HCT116 (cell line): ENCODE results near the gene CLEC3B. TPM values are rescaled to one million over a fixed set of nuclear protein-coding genes. Genes with fewer than 3 reads are reported as not detected.
"Not testable (repeated sequence)": the region's sequence is repeated elsewhere in the genome, so short reads cannot be mapped to it uniquely, and the experiment has no call there.

Experiments
- ATAC-seq: fragments of 200-7000 bp; cut with Tn5 transposase; 2 replicates; pipeline ENCODE4 v1.9.1; 2020; ENCODE audit warnings: mild to moderate bottlenecking, moderate library complexity
- BruUV-seq: library from RNA; stranded (reverse); fragments of 400-500 nt; replicated peaks from 2 replicates; lab custom pipeline; 2021; lab: Mats Ljungman, UMichigan
- CTCF ChIA-PET: fragments of 300-600 bp; sonication (Branson Sonifier 250); formaldehyde crosslinking; loops from one replicate; lab custom pipeline; 2021; ENCODE audit warnings: antibody characterized with exemption; lab: Charles Lee
- POLR2A ChIA-PET: fragments of 300-600, 350-600 bp; sonication (Branson Sonifier 250); formaldehyde crosslinking; loops from one replicate; lab custom pipeline; 2021; ENCODE audit warnings: antibody characterized with exemption; lab: Charles Lee
- RAD21 ChIA-PET, 2 experiments: fragments of 300-600 bp; sonication (Branson Sonifier 250); formaldehyde crosslinking; loops; one replicate each; lab custom pipeline; 2023; ENCODE audit warnings: low total read pairs in 2 of 2; ENCODE audit not compliant: uncharacterized antibody in 2 of 2, unreplicated experiment in 2 of 2, low non-redundant PET in 1 of 2; lab: Charles Lee
- DNase-seq: peaks from one replicate; pipeline ENCODE4 v3.0.0-alpha.2; 2010; ENCODE audit warnings: low read depth, low spot score
- H2AFZ ChIP-seq: fragments of 200-600 bp; shearing (Covaris generic), sonication (generic); 2 replicates; pipeline ENCODE4 v1.6.1; 2017; ENCODE audit warnings: low read depth, mixed run types, mixed read lengths, antibody characterized with exemption, low read length; ENCODE audit not compliant: poor library complexity, severe bottlenecking
- H3K27ac ChIP-seq: 2 replicates; pipeline ENCODE4 v1.5.1; 2012; ENCODE audit warnings: low read depth, low read length
- H3K27me3 ChIP-seq: fragments of 200-600 bp; sonication (generic); 2 replicates; pipeline ENCODE4 v1.6.1; 2016; ENCODE audit warnings: mixed run types, low read length, mixed read lengths; ENCODE audit not compliant: insufficient read depth
- H3K36me3 ChIP-seq, 2 experiments: fragments of 200-500 bp in 1 of 2; fragments of 200-600 bp in 1 of 2; sonication (Bioruptor generic) in 1 of 2; sonication (generic) in 1 of 2; 2 replicates each; pipeline versions ENCODE4 v1.5.1 to v1.6.1; 2014 to 2016; ENCODE audit warnings: low read length in 2 of 2, inconsistent platforms in 1 of 2, mixed read lengths in 1 of 2, mixed run types in 1 of 2; ENCODE audit not compliant: insufficient read depth in 2 of 2, control insufficient read depth in 1 of 2
- H3K4me1 ChIP-seq, 2 experiments: fragments of 200-600 bp in 1 of 2; sonication (generic) in 1 of 2; 2 replicates each; pipeline versions ENCODE4 v1.5.1 to v1.6.1; 2012 to 2017; ENCODE audit warnings: low read length in 2 of 2, inconsistent platforms in 1 of 2, mild to moderate bottlenecking in 1 of 2, mixed read lengths in 1 of 2, mixed run types in 1 of 2, moderate library complexity in 1 of 2; ENCODE audit not compliant: insufficient read depth in 2 of 2, control insufficient read depth in 1 of 2
- H3K4me2 ChIP-seq: fragments of 200-600 bp; sonication (generic); 2 replicates; pipeline ENCODE4 v1.6.1; 2017; ENCODE audit warnings: mixed run types, low read length, mixed read lengths
- H3K4me3 ChIP-seq, 2 experiments: fragments of 200-600 bp in 1 of 2; sonication (generic) in 1 of 2; replicated peaks in 1 of 2; 2 replicates each; pipeline ENCODE4 v1.5.1; 2011 to 2016; ENCODE audit warnings: low read length in 2 of 2, control low read depth in 1 of 2, low read depth in 1 of 2, mild to moderate bottlenecking in 1 of 2, mixed read lengths in 1 of 2, mixed run types in 1 of 2
- H3K79me2 ChIP-seq: fragments of 200-600 bp; sonication (generic); 2 replicates; pipeline ENCODE4 v1.6.1; 2017; ENCODE audit warnings: mild to moderate bottlenecking, mixed run types, low read length, moderate library complexity, mixed read lengths; ENCODE audit not compliant: insufficient read depth
- H3K9ac ChIP-seq: fragments of 200-600 bp; sonication (generic); 2 replicates; pipeline ENCODE4 v1.6.1; 2016; ENCODE audit warnings: low read length, mixed read lengths
- H3K9me2 ChIP-seq: fragments of 200-600 bp; sonication (generic), shearing (Covaris generic); 2 replicates; pipeline ENCODE4 v1.6.1; 2017; ENCODE audit warnings: mixed run types, mild to moderate bottlenecking, moderate library complexity; ENCODE audit not compliant: insufficient read depth
- H3K9me3 ChIP-seq, 2 experiments: fragments of 200-500 bp in 1 of 2; fragments of 200-600 bp in 1 of 2; sonication (Bioruptor generic) in 1 of 2; sonication (generic) in 1 of 2; 2 replicates each; pipeline ENCODE4 v1.6.1; 2014 to 2017; ENCODE audit warnings: low read length in 2 of 2, mixed read lengths in 2 of 2, inconsistent platforms in 1 of 2, low read depth in 1 of 2, mild to moderate bottlenecking in 1 of 2, mixed run types in 1 of 2, moderate library complexity in 1 of 2; ENCODE audit not compliant: control insufficient read depth in 1 of 2, insufficient read depth in 1 of 2
- H4K20me1 ChIP-seq: fragments of 200-600 bp; sonication (generic), shearing (Covaris generic); 2 replicates; pipeline ENCODE4 v1.6.1; 2017; ENCODE audit warnings: mixed run types, mild to moderate bottlenecking, moderate library complexity; ENCODE audit not compliant: insufficient read depth
- FOSL1 ChIP-seq: IDR thresholded peaks from 2 replicates; pipeline ENCODE4 v1.6.1; 2012; ENCODE audit warnings: low read depth
- SP1 ChIP-seq: IDR thresholded peaks from 2 replicates; pipeline ENCODE4 v1.6.1; 2012; ENCODE audit warnings: low read depth
- SRF ChIP-seq: IDR thresholded peaks from 2 replicates; pipeline ENCODE4 v1.6.1; 2012; ENCODE audit warnings: low read depth
- YY1 ChIP-seq: IDR thresholded peaks from 2 replicates; pipeline ENCODE4 v1.6.1; 2011; ENCODE audit warnings: low read length, low read depth, moderate library complexity, mild to moderate bottlenecking; ENCODE audit not compliant: insufficient replicate concordance; ENCODE audit errors: extremely low read depth
- intact Hi-C: fragments of 100-400 bp; cut with micrococcal nuclease; formaldehyde crosslinking; loops from 2 replicates; pipeline ENCODE4 v1.10.0; 2022
- total RNA-seq: library from RNA; stranded (reverse); gene quantifications from one replicate; pipeline ENCODE4 v1.2.1, GENCODE V29; 2021; ENCODE audit not compliant: unreplicated experiment
- TF ChIP-seq, protein P1 (sequence below): IDR thresholded peaks from 2 replicates; pipeline ENCODE4 v1.6.1; 2012
- TF ChIP-seq, protein P2 (sequence below): IDR thresholded peaks from 2 replicates; pipeline ENCODE4 v1.6.1; 2012; ENCODE audit warnings: low read depth

CLEC3B gene
- total RNA-seq, 1 experiment from 2014 or later, result 0.57 TPM

GRCh38 chr3:45053805-45054195 is 27.7 kb downstream of the CLEC3B start:
- ATAC-seq, H3K4me2 ChIP-seq, intact Hi-C loops, H3K9ac ChIP-seq, H3K9me2 ChIP-seq: not testable (repeated sequence)
- CTCF ChIA-PET, result interaction anchor here (4.3 kb wide), 1 partner anchor 13 kb away, joined by 28 read pairs; no protein-coding TSS in a partner anchor
- peak; percentile 7; the same call in 1 of the 2 replicates for TF ChIP-seq FOSL1
- TF ChIP-seq, all 23 proteins: peak for 1; not testable (repeated sequence) for 22
- H3K27ac ChIP-seq, H3K9me3 ChIP-seq, H3K4me3 ChIP-seq, H3K36me3 ChIP-seq, H2AFZ ChIP-seq, BruUV-seq, DNase-seq, H3K79me2 ChIP-seq, H3K27me3 ChIP-seq, H4K20me1 ChIP-seq, RAD21 ChIA-PET: not testable (repeated sequence)
- POLR2A ChIA-PET, result interaction anchor here (1.1 kb wide), 1 partner anchor 8 kb away, joined by 3 read pairs; no protein-coding TSS in a partner anchor
- H3K4me1 ChIP-seq, result peaks cover 30 to 49% of the 10 kb centered on the region in 2 experiments; a peak in 3 of 4 replicates

DNA sequence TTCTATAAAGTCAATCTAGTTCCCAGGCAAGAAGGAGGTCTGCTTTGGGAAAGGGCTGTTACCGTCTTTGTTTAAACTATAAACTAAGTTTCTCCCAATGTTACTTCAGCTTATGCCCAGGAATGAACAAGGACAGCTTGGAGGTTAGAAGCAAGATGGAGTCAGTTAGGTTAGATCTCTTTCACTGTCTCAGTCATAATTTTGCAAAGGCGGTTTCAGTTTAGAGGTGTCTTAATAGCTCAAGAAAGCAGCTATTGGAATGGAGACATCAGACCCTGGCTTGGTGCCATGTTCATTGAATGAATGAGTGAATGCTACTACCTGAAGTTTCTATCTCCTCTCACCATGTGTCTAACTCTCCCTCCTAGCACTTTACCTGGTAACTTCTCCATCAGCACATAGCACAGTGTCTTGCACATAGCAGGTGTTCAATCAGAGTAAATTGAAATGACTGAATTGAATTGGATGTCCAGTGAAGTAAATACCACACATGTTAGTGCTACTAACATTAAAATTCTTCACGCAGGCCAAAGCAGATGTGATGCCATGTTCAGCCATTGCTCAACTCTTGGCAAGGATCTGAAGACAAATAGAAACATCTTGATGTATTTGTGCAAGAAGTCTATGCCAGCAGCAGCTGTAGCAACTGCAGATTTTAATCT is 28.2 kb downstream of the CLEC3B start:
- no TSS peak for BruUV-seq
- Histone ChIP-seq H3K79me2 (no peaks in the 10 kb centered on the region), H4K20me1 (no peaks in the 10 kb centered on the region), H3K9me2 (no peaks in the 10 kb centered on the region), H3K9me3 (no peaks in the 10 kb centered on the region), H3K4me2 (no peak overlapping the region)
- ChIA-PET POLR2A (interaction anchor here (1.1 kb wide), 1 partner anchor 8 kb away, joined by 3 read pairs; no protein-coding TSS in a partner anchor), RAD21 (no interaction called here), CTCF (interaction anchor here (4.3 kb wide), 1 partner anchor 13 kb away, joined by 28 read pairs; no protein-coding TSS in a partner anchor)
- no peak for ATAC-seq
- DNase-seq, result no peak
- intact Hi-C loops, result no loop called here
- TF ChIP-seq SP1, result no peak
- TF ChIP-seq, protein P1, sequence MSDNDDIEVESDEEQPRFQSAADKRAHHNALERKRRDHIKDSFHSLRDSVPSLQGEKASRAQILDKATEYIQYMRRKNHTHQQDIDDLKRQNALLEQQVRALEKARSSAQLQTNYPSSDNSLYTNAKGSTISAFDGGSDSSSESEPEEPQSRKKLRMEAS, result no peak
- no peak for TF ChIP-seq SRF
- TF ChIP-seq, protein P2, sequence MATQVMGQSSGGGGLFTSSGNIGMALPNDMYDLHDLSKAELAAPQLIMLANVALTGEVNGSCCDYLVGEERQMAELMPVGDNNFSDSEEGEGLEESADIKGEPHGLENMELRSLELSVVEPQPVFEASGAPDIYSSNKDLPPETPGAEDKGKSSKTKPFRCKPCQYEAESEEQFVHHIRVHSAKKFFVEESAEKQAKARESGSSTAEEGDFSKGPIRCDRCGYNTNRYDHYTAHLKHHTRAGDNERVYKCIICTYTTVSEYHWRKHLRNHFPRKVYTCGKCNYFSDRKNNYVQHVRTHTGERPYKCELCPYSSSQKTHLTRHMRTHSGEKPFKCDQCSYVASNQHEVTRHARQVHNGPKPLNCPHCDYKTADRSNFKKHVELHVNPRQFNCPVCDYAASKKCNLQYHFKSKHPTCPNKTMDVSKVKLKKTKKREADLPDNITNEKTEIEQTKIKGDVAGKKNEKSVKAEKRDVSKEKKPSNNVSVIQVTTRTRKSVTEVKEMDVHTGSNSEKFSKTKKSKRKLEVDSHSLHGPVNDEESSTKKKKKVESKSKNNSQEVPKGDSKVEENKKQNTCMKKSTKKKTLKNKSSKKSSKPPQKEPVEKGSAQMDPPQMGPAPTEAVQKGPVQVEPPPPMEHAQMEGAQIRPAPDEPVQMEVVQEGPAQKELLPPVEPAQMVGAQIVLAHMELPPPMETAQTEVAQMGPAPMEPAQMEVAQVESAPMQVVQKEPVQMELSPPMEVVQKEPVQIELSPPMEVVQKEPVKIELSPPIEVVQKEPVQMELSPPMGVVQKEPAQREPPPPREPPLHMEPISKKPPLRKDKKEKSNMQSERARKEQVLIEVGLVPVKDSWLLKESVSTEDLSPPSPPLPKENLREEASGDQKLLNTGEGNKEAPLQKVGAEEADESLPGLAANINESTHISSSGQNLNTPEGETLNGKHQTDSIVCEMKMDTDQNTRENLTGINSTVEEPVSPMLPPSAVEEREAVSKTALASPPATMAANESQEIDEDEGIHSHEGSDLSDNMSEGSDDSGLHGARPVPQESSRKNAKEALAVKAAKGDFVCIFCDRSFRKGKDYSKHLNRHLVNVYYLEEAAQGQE, result no peak
- no peak for TF ChIP-seq YY1
- TF ChIP-seq, all 23 proteins: peak for 0
- Histone ChIP-seq H3K36me3 (no peaks in the 10 kb centered on the region), H3K9ac (no peak overlapping the region), H2AFZ (no peak overlapping the region), H3K27me3 (no peaks in the 10 kb centered on the region), H3K27ac (no peak overlapping the region), H3K4me1 (peaks cover 30 to 49% of the 10 kb centered on the region in 2 experiments; a peak in 3 of 4 replicates), H3K4me3 (no peak overlapping the region)
